ENCODE results near the gene FUCA2.
"Not testable (repeated sequence)": the region's sequence is repeated elsewhere in the genome, so short reads cannot be mapped to it uniquely, and the experiment has no call there.

The FUCA2 gene

GRCh38 chr6:143536461-143536865 lies 24.9 kb upstream of the FUCA2 start:
- DNase-seq, result peak in 4 of 14 donors; percentile 7 to 62 (median 27)

- DNase-seq, result no peak
These were observed 23.7 kb upstream of the FUCA2 start for GRCh38 chr6:143535189-143535614.

- DNase-seq, result no peak
These were observed 20.4 kb upstream of the FUCA2 start for GRCh38 chr6:143531720-143532499.

GRCh38 chr6:143529095-143529494 lies 17.6 kb upstream of the FUCA2 start:
- DNase-seq, result no peak

GRCh38 chr6:143528164-143528811 lies 16.8 kb upstream of the FUCA2 start:
- no peak for DNase-seq

- DNase-seq, result no peak
These were observed 16.2 kb upstream of the FUCA2 start for GRCh38 chr6:143527677-143528076.

GRCh38 chr6:143525356-143525755 lies 13.8 kb upstream of the FUCA2 start:
- no peak for DNase-seq

GRCh38 chr6:143522039-143522600 lies 10.6 kb upstream of the FUCA2 start:
- DNase-seq, result no peak

- DNase-seq, result no peak
These were observed 5.9 kb upstream of the FUCA2 start for GRCh38 chr6:143517447-143517773.

- no peak for DNase-seq
These were observed 5.3 kb upstream of the FUCA2 start for GRCh38 chr6:143516690-143517446.

- peak in 2 of 14 donors; percentile 6 to 35 for DNase-seq
These were observed 4.3 kb upstream of the FUCA2 start for GRCh38 chr6:143515766-143516355.

- peak in 7 of 14 donors; percentile 7 to 68 (median 38) for DNase-seq
These were observed 3.7 kb upstream of the FUCA2 start for GRCh38 chr6:143515061-143515760.

GRCh38 chr6:143513410-143513809 lies 1.9 kb upstream of the FUCA2 start:
- DNase-seq, result no peak

GRCh38 chr6:143510326-143510725 lies 1.2 kb downstream of the FUCA2 start:
- not testable (repeated sequence) for DNase-seq

- no peak for DNase-seq
These were observed 4.0 kb downstream of the FUCA2 start for GRCh38 chr6:143507358-143508145.

- no peak for DNase-seq
These were observed 4.9 kb downstream of the FUCA2 start for GRCh38 chr6:143506620-143507019.

- no peak for DNase-seq
These were observed 5.3 kb downstream of the FUCA2 start for GRCh38 chr6:143506199-143506598.

- DNase-seq, result no peak
These were observed 6.0 kb downstream of the FUCA2 start for GRCh38 chr6:143505537-143505936.

- DNase-seq, result no peak
These were observed 6.4 kb downstream of the FUCA2 start for GRCh38 chr6:143505111-143505510.

- DNase-seq, result no peak
These were observed 7.2 kb downstream of the FUCA2 start for GRCh38 chr6:143504369-143504768.

GRCh38 chr6:143501851-143502250 lies 9.7 kb downstream of the FUCA2 start:
- no peak for DNase-seq
